ENCODE measurements around the gene F11. TPM values are rescaled to one million over a fixed set of nuclear protein-coding genes. Genes with fewer than 3 reads are reported as not detected.

The F11 gene
- total and polyA plus RNA-seq, 10 donors: 0.20 to 2.2 TPM; not detected in 8

DNA sequence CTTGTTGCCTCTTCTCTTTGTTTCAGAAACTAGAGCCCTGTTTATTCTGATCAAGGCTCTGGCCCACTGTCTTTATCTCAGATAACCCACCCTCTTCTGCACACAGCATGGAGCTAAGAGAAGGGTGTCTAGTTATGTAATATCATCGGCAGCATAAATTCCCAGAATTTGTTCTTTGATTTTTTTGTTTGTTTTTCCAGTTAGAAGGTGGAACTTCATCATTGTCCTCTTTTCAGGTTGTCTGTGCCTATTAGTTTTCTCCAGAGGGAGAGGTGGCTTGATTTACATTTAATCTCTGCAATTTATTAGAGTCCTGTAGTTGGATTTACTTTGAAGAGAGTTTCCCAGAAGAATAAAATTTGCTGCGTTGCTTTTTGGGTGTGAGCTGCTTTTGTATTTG is 15.2 kb upstream of the F11 start:
- intact Hi-C loops (cut with DNase I; ENCODE audit: low total_unique reads): no loop called here
- TF ChIP-seq, protein P1, sequence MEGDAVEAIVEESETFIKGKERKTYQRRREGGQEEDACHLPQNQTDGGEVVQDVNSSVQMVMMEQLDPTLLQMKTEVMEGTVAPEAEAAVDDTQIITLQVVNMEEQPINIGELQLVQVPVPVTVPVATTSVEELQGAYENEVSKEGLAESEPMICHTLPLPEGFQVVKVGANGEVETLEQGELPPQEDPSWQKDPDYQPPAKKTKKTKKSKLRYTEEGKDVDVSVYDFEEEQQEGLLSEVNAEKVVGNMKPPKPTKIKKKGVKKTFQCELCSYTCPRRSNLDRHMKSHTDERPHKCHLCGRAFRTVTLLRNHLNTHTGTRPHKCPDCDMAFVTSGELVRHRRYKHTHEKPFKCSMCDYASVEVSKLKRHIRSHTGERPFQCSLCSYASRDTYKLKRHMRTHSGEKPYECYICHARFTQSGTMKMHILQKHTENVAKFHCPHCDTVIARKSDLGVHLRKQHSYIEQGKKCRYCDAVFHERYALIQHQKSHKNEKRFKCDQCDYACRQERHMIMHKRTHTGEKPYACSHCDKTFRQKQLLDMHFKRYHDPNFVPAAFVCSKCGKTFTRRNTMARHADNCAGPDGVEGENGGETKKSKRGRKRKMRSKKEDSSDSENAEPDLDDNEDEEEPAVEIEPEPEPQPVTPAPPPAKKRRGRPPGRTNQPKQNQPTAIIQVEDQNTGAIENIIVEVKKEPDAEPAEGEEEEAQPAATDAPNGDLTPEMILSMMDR (IDR thresholded peaks at IDR 0.05 in 8 of 11, conservative IDR thresholded peaks at IDR 0.05 in 3 of 11): no peak
- TF ChIP-seq POLR2AphosphoS5 (IDR thresholded peaks at IDR 0.05) (no peak), POLR2A (IDR thresholded peaks at IDR 0.05) (no peak)
- no peak overlapping the region for H3K27ac ChIP-seq
- no peaks in the 10 kb centered on the region for H3K4me1 ChIP-seq
- WGBS, 5 donors: 55 to 70% (median 59%) methylated on average over 2 of the region's 2 CpGs
- peaks cover 0 to 7% (median 3%) of the 10 kb centered on the region in 6 donors for H3K36me3 ChIP-seq
- H3K9me3 ChIP-seq: peaks cover 0 to 4% (median 0%) of the 10 kb centered on the region in 8 donors
- H3K27me3 ChIP-seq (replicated peaks in 1 of 7): no peaks in the 10 kb centered on the region
- no peak overlapping the region for H3K4me3 ChIP-seq
- DNase-seq: no peak

DNA sequence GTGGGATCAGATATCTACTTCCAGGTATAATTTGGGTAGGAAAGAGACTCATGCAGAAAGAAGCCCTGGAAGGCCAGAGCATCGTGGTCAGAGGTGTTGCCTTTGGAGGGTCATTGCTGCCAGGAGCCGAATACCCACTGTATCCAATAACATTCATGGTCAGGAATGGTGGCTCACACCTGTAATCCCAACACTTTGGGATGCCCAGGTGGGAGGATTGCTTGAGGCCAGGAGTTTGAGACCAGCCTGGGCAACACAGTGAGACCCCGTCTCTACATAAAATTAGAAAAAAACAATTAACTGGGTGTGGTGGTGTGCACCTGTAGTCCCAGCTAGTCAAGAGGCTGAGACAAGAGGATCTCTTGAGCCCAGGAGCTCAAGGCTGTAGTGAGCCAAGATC is 10.9 kb upstream of the F11 start:
- Histone ChIP-seq H3K27ac (no peak overlapping the region), H3K4me1 (no peaks in the 10 kb centered on the region), H3K9me3 (no peaks in the 10 kb centered on the region), H3K36me3 (peaks cover 0 to 7% (median 3%) of the 10 kb centered on the region in 6 donors), H3K27me3 (replicated peaks in 1 of 7) (no peaks in the 10 kb centered on the region), H3K4me3 (no peak overlapping the region)
- WGBS, 5 donors: 85 to 93% (median 90%) methylated on average over 3 of the region's 3 CpGs
- DNase-seq: no peak
- intact Hi-C loops (cut with DNase I; ENCODE audit: low total_unique reads): no loop called here
- no peak for TF ChIP-seq POLR2AphosphoS5 (IDR thresholded peaks at IDR 0.05)

DNA sequence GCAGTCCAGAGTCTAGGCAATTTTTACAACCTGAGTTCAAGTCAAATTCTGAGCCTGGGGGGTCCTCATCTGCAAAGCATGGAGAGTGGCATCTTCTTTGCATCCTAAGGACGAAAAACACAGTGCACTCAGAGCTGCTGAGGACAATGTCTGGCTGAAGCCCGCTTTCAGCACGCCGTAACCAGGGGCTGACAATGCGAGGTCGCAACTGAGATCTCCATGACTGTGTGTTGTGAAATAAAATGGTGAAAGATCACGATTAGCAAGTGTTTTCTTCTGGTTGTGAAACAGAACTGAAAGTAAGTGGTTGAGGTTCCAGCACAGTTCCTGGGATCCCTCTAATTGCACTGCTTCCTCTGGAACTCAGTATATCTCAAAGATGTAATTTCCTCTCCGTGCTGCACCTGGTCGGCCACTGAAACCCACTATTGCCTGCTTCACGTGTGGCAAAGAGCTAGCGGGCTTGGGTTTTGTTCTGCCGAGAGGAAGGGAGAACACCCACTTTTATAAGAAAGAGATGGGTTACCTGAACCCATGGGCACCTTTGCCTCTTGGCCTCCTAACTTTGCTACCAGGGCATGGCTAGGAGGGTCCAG is 7.7 kb upstream of the F11 start:
- TF ChIP-seq POLR2AphosphoS5 (IDR thresholded peaks at IDR 0.05) (no peak), POLR2A (IDR thresholded peaks at IDR 0.05) (no peak)
- TF ChIP-seq, protein P1 (IDR thresholded peaks at IDR 0.05 in 8 of 11, conservative IDR thresholded peaks at IDR 0.05 in 3 of 11): no peak
- Histone ChIP-seq H3K27ac (no peak overlapping the region), H3K9me3 (no peaks in the 10 kb centered on the region), H3K27me3 (replicated peaks in 1 of 7) (no peaks in the 10 kb centered on the region), H3K4me3 (no peak overlapping the region), H3K36me3 (no peaks in the 10 kb centered on the region), H3K4me1 (peaks cover 0 to 4% (median 0%) of the 10 kb centered on the region in 6 donors)
- DNase-seq: no peak
- 75 to 90% (median 82%) methylated on average over 12 of the region's 12 CpGs for WGBS, 5 donors
- intact Hi-C loops (cut with DNase I; ENCODE audit: low total_unique reads): no loop called here

DNA sequence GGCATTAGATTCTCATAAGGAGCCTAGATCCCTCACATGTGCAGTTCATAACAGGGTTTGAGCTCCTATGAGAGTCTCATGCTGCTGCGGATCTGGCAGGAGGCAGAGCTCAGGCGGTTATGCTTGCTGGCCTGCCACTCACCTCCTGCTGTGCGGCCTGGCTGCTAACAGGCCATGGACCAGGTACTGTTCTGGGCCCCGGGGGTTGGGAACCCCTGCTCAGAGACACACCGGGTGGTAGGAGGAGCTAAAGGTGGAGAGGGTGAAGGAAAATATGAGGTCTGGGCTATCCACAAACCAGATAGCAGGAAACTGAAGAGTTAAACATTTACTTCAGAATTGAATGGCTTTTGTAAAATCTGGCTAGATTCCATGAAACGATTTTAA is 5.9 kb upstream of the F11 start:
- Histone ChIP-seq H3K27ac (no peak overlapping the region), H3K9me3 (no peaks in the 10 kb centered on the region), H3K27me3 (replicated peaks in 1 of 7) (peaks cover 0 to 6% (median 0%) of the 10 kb centered on the region in 7 donors), H3K36me3 (no peaks in the 10 kb centered on the region), H3K4me3 (no peak overlapping the region), H3K4me1 (peaks cover 0 to 4% (median 0%) of the 10 kb centered on the region in 6 donors)
- DNase-seq: no peak
- intact Hi-C loops (cut with DNase I; ENCODE audit: low total_unique reads): no loop called here
- 85 to 89% (median 87%) methylated on average over 6 of the region's 6 CpGs for WGBS, 5 donors
- TF ChIP-seq, protein P1 (IDR thresholded peaks at IDR 0.05 in 8 of 11, conservative IDR thresholded peaks at IDR 0.05 in 3 of 11): no peak
- TF ChIP-seq POLR2AphosphoS5 (IDR thresholded peaks at IDR 0.05): no peak
- no peak for TF ChIP-seq POLR2A (IDR thresholded peaks at IDR 0.05)
